Measurements from ENCODE around the gene NCBP2.

DNA sequence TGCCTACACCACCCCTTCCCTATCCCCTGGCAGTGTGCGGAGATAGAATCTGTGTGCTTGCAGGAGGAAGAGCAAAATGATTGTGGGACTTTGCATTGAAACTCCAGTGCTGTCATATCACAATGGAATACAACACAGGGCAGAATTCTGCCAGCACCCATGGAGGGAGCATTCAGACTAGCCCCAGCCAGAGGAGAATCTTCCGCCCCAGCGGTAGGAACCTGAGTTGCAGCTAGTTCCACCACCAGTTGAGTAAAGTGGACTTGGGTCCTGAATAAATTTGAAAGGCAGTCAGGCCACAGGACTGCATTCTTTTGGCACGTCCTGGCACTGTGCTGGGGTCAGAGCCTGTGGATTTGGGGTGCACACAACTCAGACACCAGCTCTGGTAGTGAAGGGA, 27.5 kb downstream of the NCBP2 start:
- no peak for TF ChIP-seq ZNF114 (CRISPR knock-in tag; IDR thresholded peaks at IDR 0.05)
- TF ChIP-seq EZH2 (IDR thresholded peaks at IDR 0.05; ENCODE audit: low read depth, unreplicated experiment) = no peak
- TF ChIP-seq POLR2AphosphoS5 (IDR thresholded peaks at IDR 0.05; ENCODE audit: low read depth) = no peak

All from GM23338 (cell line).